Sciatic nerve (tissue), 2 donors: Measurements from ENCODE around the gene LRSAM1. TPM values are rescaled to one million over a fixed set of nuclear protein-coding genes. Genes with fewer than 3 reads are reported as not detected.
"Not testable (repeated sequence)": the region's sequence is repeated elsewhere in the genome, so short reads cannot be mapped to it uniquely, and the experiment has no call there.

Experiments
- ATAC-seq: fragments of 200-7000 bp; cut with Tn5 transposase; one replicate; pipeline ENCODE4 v1.9.1; 2020; ENCODE audit warnings: mild to moderate bottlenecking, moderate library complexity
- DNase-seq: peaks from one replicate; pipeline ENCODE4 v3.0.0-alpha.2; 2020; ENCODE audit warnings: low spot score
- intact Hi-C: fragments of 100-400 bp; cut with DNase I; formaldehyde crosslinking; loops from one replicate; pipeline ENCODE4 v1.14.2; 2022
- total RNA-seq: library from RNA; stranded (reverse); fragmentation: NEBNext Ultra II Directional; extraction: Animal tissue kit (Norgen Biotek cat#: 25700); gene quantifications from one replicate; pipeline ENCODE4 v1.2.1, GENCODE V29; 2021
- donor health status: DM: no; HTN: no; CAD: no.
- donor health status: DM: no; HTN: no; CAD: no.

LRSAM1 gene
- total RNA-seq, 1 donor from 2014 or later, result 27.0 TPM

- DNase-seq, result peak; percentile 77
These were observed 747 bp downstream of the LRSAM1 start for GRCh38 chr9:127451858-127452656.

GRCh38 chr9:127452691-127453090 is 1.4 kb downstream of the LRSAM1 start:
- intact Hi-C loops, result no loop called here
- DNase-seq, result no peak

More at GRCh38 chr9:127451858-127452656, 747 bp downstream of the LRSAM1 start:
- intact Hi-C loops, result no loop called here
- peak; percentile 44 for ATAC-seq

GRCh38 chr9:127455324-127455992 is 4.1 kb downstream of the LRSAM1 start:
- ATAC-seq, result no peak
- intact Hi-C loops, result no loop called here
- DNase-seq, result no peak

More at GRCh38 chr9:127452691-127453090, 1.4 kb downstream of the LRSAM1 start:
- ATAC-seq, result no peak

GRCh38 chr9:127457191-127457878 is 6.0 kb downstream of the LRSAM1 start:
- ATAC-seq, result no peak
- intact Hi-C loops, result no loop called here
- DNase-seq, result no peak

- intact Hi-C loops, result no loop called here
- DNase-seq, result no peak
- ATAC-seq, result no peak
These were observed 7.6 kb downstream of the LRSAM1 start for GRCh38 chr9:127458921-127459320.

GRCh38 chr9:127463382-127463781 is 12.1 kb downstream of the LRSAM1 start:
- ATAC-seq (no peak), DNase-seq (no peak)
- intact Hi-C loops, result no loop called here

- ATAC-seq, result peak; percentile 25
- intact Hi-C loops, result no loop called here
- DNase-seq, result no peak
These were observed 12.6 kb downstream of the LRSAM1 start for GRCh38 chr9:127463911-127464310.

- DNase-seq, ATAC-seq: not testable (repeated sequence)
- intact Hi-C loops, result loop anchor here (5.0 kb wide), 1 partner anchor 1286 kb away; no protein-coding TSS in a partner anchor
These were observed 15.2 kb downstream of the LRSAM1 start for GRCh38 chr9:127466407-127466917.

- intact Hi-C loops, result loop anchor here (5.0 kb wide), 1 partner anchor 1285 kb away; no protein-coding TSS in a partner anchor
- no peak for ATAC-seq
These were observed 16.3 kb downstream of the LRSAM1 start for GRCh38 chr9:127467621-127468020.

GRCh38 chr9:127470662-127471061 is 19.4 kb downstream of the LRSAM1 start:
- intact Hi-C loops, result no loop called here
- DNase-seq (no peak), ATAC-seq (no peak)

More at GRCh38 chr9:127467621-127468020, 16.3 kb downstream of the LRSAM1 start:
- DNase-seq, result no peak

GRCh38 chr9:127473501-127473900 is 22.2 kb downstream of the LRSAM1 start:
- intact Hi-C loops, result no loop called here
- DNase-seq, result no peak
- ATAC-seq, result peak; percentile 42

- ATAC-seq (no peak), DNase-seq (no peak)
- intact Hi-C loops, result no loop called here
These were observed 22.6 kb downstream of the LRSAM1 start for GRCh38 chr9:127473932-127474331.

- intact Hi-C loops, result no loop called here
- ATAC-seq (no peak), DNase-seq (no peak)
These were observed 23.3 kb downstream of the LRSAM1 start for GRCh38 chr9:127474592-127474991.

- no peak for ATAC-seq
- intact Hi-C loops, result no loop called here
- DNase-seq, result no peak
These were observed 28.3 kb downstream of the LRSAM1 start for GRCh38 chr9:127479507-127480081.

GRCh38 chr9:127482662-127483061 is 31.4 kb downstream of the LRSAM1 start:
- DNase-seq, result no peak
- intact Hi-C loops, result no loop called here
- ATAC-seq, result no peak

- intact Hi-C loops, result no loop called here
- ATAC-seq (no peak), DNase-seq (no peak)
These were observed 34.7 kb downstream of the LRSAM1 start for GRCh38 chr9:127485995-127486394.

- DNase-seq, result no peak
- no peak for ATAC-seq
- intact Hi-C loops, result no loop called here
These were observed 37.6 kb downstream of the LRSAM1 start for GRCh38 chr9:127488946-127489345.

- intact Hi-C loops, result no loop called here
- ATAC-seq, result no peak
These were observed 38.3 kb downstream of the LRSAM1 start for GRCh38 chr9:127489471-127490115.

More at GRCh38 chr9:127489471-127490115, 38.3 kb downstream of the LRSAM1 start:
- DNase-seq, result no peak
